HUES48 (cell line): ENCODE data around the gene TNFAIP3.

Experiments used
- H3K27ac ChIP-seq: one replicate; pipeline ENCODE4 v1.7.0; 2013; ENCODE audit warnings: low read depth, low read length, inconsistent platforms
- H3K27me3 ChIP-seq: 2 replicates; pipeline ENCODE4 v1.6.1; 2013; ENCODE audit warnings: mild to moderate bottlenecking, low read length; ENCODE audit not compliant: control insufficient read depth, insufficient read depth
- H3K36me3 ChIP-seq: 2 replicates; pipeline ENCODE4 v1.6.1; 2013; ENCODE audit warnings: low read length; ENCODE audit not compliant: control insufficient read depth, insufficient read depth
- H3K4me1 ChIP-seq: 2 replicates; pipeline ENCODE4 v1.6.1; 2013; ENCODE audit warnings: mild to moderate bottlenecking, low read length; ENCODE audit not compliant: control insufficient read depth, insufficient read depth
- H3K4me3 ChIP-seq: 2 replicates; pipeline ENCODE4 v1.5.1; 2013; ENCODE audit warnings: mild to moderate bottlenecking, low read depth, low read length
- H3K9ac ChIP-seq: 2 replicates; pipeline ENCODE4 v1.6.1; 2013; ENCODE audit warnings: mild to moderate bottlenecking, low read depth, low read length, moderate library complexity
- H3K9me3 ChIP-seq: 2 replicates; pipeline ENCODE4 v1.6.1; 2013; ENCODE audit warnings: low read length; ENCODE audit not compliant: control insufficient read depth, insufficient read depth

The TNFAIP3 gene

GRCh38 chr6:137851669-137852068 lies 15.4 kb upstream of the TNFAIP3 start:
- H3K4me3 ChIP-seq, result no peak overlapping the region
- no peak overlapping the region for H3K27ac ChIP-seq
- no peaks in the 10 kb centered on the region for H3K36me3 ChIP-seq
- no peaks in the 10 kb centered on the region for H3K9me3 ChIP-seq
- H3K4me1 ChIP-seq, result no peaks in the 10 kb centered on the region
- no peak overlapping the region for H3K9ac ChIP-seq
- no peaks in the 10 kb centered on the region for H3K27me3 ChIP-seq

- no peak overlapping the region for H3K9ac ChIP-seq
- H3K4me3 ChIP-seq, result no peak overlapping the region
- H3K4me1 ChIP-seq, result no peaks in the 10 kb centered on the region
- H3K27me3 ChIP-seq, result no peaks in the 10 kb centered on the region
- H3K27ac ChIP-seq, result no peak overlapping the region
- no peaks in the 10 kb centered on the region for H3K36me3 ChIP-seq
- H3K9me3 ChIP-seq, result no peaks in the 10 kb centered on the region
Measured at GRCh38 chr6:137852346-137852745, 14.7 kb upstream of the TNFAIP3 start.

DNA sequence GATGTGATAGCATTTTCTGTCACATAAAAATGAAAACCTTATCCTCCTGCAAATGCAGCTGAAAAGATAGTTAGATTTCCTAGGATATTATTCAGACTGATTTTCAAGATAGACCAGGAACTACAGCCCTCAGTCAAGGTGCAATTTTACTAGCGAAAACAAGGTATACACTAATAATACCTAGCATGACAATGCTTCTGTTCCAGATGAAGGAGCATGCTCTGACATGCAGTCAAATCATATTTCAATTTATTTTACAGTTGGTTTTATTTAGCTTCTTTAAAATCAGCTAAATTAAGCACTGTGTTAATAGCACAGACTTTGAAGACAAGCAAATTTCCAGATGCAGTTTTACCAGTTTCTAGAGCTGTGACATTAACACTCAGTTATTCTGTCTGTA lies 14.2 kb upstream of the TNFAIP3 start:
- Histone ChIP-seq H3K27ac (no peak overlapping the region), H3K4me1 (no peaks in the 10 kb centered on the region), H3K9me3 (no peaks in the 10 kb centered on the region), H3K4me3 (no peak overlapping the region), H3K36me3 (no peaks in the 10 kb centered on the region), H3K9ac (no peak overlapping the region), H3K27me3 (no peaks in the 10 kb centered on the region)

- Histone ChIP-seq H3K9me3 (no peaks in the 10 kb centered on the region), H3K9ac (no peak overlapping the region), H3K27me3 (no peaks in the 10 kb centered on the region), H3K4me1 (no peaks in the 10 kb centered on the region), H3K4me3 (no peak overlapping the region), H3K36me3 (no peaks in the 10 kb centered on the region), H3K27ac (no peak overlapping the region)
Measured at GRCh38 chr6:137853569-137854213, 13.4 kb upstream of the TNFAIP3 start.

DNA sequence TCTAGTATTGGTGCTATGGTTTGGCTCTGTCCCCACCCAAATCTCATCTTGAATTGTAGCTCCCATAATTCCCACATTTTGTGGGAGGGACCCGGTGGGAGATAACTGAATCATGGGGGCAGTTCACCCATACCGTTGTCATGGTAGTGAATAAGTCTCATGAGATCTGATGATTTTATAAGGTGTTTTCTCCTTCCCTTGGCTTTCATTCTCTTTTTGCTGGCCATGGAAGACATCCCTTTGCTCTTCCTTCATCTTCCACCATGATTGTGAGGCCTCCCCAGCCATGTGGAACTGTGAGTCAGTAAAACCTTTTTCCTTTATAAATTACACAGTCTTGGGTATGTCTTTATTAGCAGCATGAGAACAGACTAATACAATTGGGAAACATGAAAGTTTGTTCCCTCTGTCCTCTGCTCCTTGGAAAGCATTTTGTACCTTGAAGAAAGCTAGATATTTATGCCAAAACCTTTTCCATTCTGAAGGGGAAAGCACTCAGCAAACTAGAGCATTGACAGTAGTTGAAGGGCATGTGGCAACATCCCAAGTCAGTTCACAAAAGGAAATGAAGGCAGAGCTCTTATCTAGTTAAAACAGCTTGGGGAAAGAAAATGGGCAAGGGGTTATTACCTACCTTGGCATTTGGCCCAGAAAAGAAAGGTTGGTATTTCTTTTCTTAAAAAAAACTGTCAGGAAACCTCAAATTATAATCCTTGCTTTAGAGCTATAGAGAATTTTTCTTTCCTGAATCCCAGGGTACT lies 10.7 kb upstream of the TNFAIP3 start:
- Histone ChIP-seq H3K4me1 (peaks cover 15% of the 10 kb centered on the region), H3K36me3 (no peaks in the 10 kb centered on the region), H3K9me3 (no peaks in the 10 kb centered on the region), H3K27me3 (no peaks in the 10 kb centered on the region), H3K9ac (no peak overlapping the region), H3K27ac (no peak overlapping the region), H3K4me3 (no peak overlapping the region)

GRCh38 chr6:137859025-137859424 lies 8.0 kb upstream of the TNFAIP3 start:
- H3K9ac ChIP-seq, result no peak overlapping the region
- H3K27ac ChIP-seq, result no peak overlapping the region
- peaks cover 28% of the 10 kb centered on the region for H3K4me1 ChIP-seq
- no peaks in the 10 kb centered on the region for H3K27me3 ChIP-seq
- no peak overlapping the region for H3K4me3 ChIP-seq
- H3K36me3 ChIP-seq, result no peaks in the 10 kb centered on the region
- no peaks in the 10 kb centered on the region for H3K9me3 ChIP-seq

GRCh38 chr6:137860394-137861005 lies 6.6 kb upstream of the TNFAIP3 start:
- Histone ChIP-seq H3K36me3 (no peaks in the 10 kb centered on the region), H3K9me3 (no peaks in the 10 kb centered on the region), H3K9ac (no peak overlapping the region), H3K4me3 (no peak overlapping the region), H3K27ac (no peak overlapping the region), H3K4me1 (peaks cover 37% of the 10 kb centered on the region), H3K27me3 (0 out of 2 replicates have a peak, but pooled peaks cover 3% of the 10 kb centered on the region)

DNA sequence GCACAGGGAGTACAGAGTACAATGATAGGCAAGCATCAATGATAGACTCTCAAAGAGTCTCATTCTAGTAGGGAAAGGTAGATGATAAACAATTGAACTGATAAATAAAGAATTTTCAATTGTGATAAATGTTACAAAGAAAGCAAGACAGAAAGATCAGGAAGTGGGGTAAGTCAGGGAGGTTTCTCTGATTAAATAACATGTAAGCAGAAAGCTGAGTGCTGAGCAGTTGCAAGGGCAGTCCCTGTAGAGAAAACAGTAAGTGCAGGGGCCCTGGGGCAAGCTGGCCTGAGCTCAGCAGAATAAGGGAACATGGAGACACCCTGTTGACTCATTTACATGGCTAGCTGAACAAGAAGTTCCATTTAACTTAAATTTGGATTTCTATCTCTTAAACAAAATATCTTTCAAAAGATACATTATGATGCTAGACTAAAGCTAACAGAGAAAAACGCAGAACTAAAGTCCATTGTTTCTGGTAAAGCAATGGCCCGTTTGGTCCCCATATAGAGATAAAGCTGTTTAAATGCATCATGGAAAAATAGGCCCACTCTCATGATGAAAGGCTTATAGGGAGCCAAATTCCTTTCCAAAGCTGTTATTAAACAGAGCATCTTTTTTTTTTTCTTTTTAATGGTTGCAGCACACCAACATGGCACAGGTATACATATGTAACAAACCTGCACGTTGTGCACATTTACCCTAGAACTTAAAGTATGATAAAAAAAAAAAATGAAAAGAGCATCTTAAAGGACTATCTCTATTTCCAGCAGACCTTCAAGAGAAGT lies 5.3 kb upstream of the TNFAIP3 start:
- Histone ChIP-seq H3K4me1 (peaks cover 47% of the 10 kb centered on the region), H3K9ac (no peak overlapping the region), H3K9me3 (no peaks in the 10 kb centered on the region), H3K36me3 (no peaks in the 10 kb centered on the region), H3K4me3 (no peak overlapping the region), H3K27ac (no peak overlapping the region), H3K27me3 (peaks cover 7% of the 10 kb centered on the region; the same call in 1 of the 2 replicates)

DNA sequence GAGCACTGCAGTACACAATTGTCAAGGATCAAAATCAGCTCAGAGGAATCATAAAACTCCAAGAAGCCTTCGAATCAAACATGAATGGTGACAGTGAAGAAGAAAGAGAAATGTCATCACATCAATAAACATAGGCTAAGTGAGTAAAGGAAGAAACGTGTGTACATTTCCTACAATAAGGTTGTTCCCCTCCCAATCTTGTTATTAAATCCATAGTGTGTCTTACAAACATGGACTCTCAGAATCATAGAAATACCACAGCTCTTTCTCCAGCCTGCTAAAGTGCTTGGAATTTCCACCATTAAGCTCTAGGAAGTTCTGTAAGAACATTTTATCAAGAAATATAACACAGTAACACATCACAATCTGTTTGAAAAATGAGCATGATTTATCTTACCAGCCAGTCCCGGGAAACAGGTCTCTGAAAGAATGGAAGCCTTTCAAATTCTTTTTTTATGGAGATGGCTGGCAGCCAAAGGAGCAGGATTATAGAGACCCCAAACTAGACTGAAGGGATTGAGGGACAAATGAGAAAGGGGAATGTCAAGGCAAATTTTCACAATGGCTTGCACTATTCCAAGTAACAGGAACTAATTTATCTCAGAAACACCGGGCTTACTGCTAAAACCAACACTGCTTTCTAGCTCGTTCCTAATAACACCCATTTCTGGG lies 4.5 kb upstream of the TNFAIP3 start:
- peaks cover 12% of the 10 kb centered on the region for H3K27me3 ChIP-seq
- H3K9me3 ChIP-seq, result no peaks in the 10 kb centered on the region
- H3K36me3 ChIP-seq, result no peaks in the 10 kb centered on the region
- no peak overlapping the region for H3K9ac ChIP-seq
- H3K27ac ChIP-seq, result no peak overlapping the region
- peaks cover 47% of the 10 kb centered on the region for H3K4me1 ChIP-seq
- H3K4me3 ChIP-seq, result no peak overlapping the region

- Histone ChIP-seq H3K27ac (no peak overlapping the region), H3K9me3 (no peaks in the 10 kb centered on the region), H3K9ac (no peak overlapping the region), H3K4me3 (no peak overlapping the region), H3K4me1 (peaks cover 50% of the 10 kb centered on the region), H3K36me3 (no peaks in the 10 kb centered on the region), H3K27me3 (peaks cover 19% of the 10 kb centered on the region)
Measured at GRCh38 chr6:137863091-137863797, 3.8 kb upstream of the TNFAIP3 start.
